Stomach (tissue), 4 donors: ENCODE data around the gene PRDM12.

Experiments
- EP300 ChIP-seq: sonication (generic); formaldehyde crosslinking; IDR thresholded peaks from one replicate; pipeline ENCODE4 v1.6.1; 2017; ENCODE audit warnings: antibody characterized with exemption
- POLR2A ChIP-seq, 4 donors: fragments of 450-650 bp; IDR thresholded peaks; one replicate each; pipeline ENCODE4 v1.6.1; 2016; ENCODE audit warnings: antibody characterized with exemption in 4 of 4, control low read depth in 2 of 4, mild to moderate bottlenecking in 1 of 4, moderate library complexity in 1 of 4
- POLR2AphosphoS5 ChIP-seq, 3 donors: sonication (generic); formaldehyde crosslinking; IDR thresholded peaks; one replicate each; pipeline ENCODE4 v1.6.1; 2016; ENCODE audit warnings: antibody characterized with exemption in 3 of 3
- TF ChIP-seq, protein P1 (sequence below), 7 experiments: fragments of 450-650 bp in 4 of 7; fragments of 200-600 bp in 3 of 7; sonication (generic) in 3 of 7; IDR thresholded peaks; one replicate each; pipeline ENCODE4 v1.5.1; 2016 to 2019; ENCODE audit warnings: antibody characterized with exemption in 7 of 7, control low read depth in 2 of 7, mild to moderate bottlenecking in 1 of 7

DNA sequence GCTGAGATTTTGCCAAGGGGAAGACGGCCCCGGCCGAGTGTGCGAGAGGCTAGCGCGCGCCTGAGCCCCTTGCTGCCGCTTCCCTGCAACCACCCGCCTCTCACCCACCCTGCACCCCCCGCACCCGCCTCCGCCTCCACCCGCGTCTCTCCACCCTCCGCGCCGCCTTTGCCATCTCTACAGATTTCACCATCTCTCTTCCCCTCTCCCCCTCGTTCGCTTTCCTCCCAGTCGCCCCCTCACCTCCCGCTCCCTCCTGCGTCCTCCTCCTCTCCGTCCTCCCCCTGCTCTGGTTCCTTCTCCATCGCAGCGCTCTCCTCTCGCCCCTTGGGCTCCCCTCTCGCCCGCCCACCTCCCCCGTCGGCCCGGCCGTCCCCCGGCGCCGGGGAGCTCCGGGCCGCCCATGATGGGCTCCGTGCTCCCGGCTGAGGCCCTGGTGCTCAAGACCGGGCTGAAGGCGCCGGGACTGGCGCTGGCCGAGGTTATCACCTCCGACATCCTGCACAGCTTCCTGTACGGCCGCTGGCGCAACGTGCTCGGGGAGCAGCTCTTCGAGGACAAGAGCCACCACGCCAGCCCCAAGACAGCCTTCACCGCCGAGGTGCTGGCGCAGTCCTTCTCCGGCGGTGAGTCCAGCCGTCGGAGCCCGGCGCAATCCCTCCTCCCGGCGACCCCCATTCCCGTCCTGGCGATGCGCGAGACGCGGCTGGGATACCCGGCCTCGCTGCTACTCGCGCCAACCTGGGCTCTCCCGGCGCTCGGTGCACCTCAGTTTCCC is at the start of gene PRDM12:
- TF ChIP-seq, protein P1, sequence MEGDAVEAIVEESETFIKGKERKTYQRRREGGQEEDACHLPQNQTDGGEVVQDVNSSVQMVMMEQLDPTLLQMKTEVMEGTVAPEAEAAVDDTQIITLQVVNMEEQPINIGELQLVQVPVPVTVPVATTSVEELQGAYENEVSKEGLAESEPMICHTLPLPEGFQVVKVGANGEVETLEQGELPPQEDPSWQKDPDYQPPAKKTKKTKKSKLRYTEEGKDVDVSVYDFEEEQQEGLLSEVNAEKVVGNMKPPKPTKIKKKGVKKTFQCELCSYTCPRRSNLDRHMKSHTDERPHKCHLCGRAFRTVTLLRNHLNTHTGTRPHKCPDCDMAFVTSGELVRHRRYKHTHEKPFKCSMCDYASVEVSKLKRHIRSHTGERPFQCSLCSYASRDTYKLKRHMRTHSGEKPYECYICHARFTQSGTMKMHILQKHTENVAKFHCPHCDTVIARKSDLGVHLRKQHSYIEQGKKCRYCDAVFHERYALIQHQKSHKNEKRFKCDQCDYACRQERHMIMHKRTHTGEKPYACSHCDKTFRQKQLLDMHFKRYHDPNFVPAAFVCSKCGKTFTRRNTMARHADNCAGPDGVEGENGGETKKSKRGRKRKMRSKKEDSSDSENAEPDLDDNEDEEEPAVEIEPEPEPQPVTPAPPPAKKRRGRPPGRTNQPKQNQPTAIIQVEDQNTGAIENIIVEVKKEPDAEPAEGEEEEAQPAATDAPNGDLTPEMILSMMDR (IDR thresholded peaks at IDR 0.05): no peak
- TF ChIP-seq POLR2A (IDR thresholded peaks at IDR 0.05) (no peak), POLR2AphosphoS5 (IDR thresholded peaks at IDR 0.05) (no peak), EP300 (no peak)
